ENCODE data around the gene ANGPTL2.

The ANGPTL2 gene

GRCh38 chr9:127086771-127087170 lies 35.7 kb downstream of the ANGPTL2 start:
- no peak for DNase-seq
- in situ Hi-C loops (cut with HindIII; ENCODE audit: low pct_ligation_motif_present, low pct_unique_long_range_greater_than_20kb, low sequenced_read_pairs): no loop called here

DNA sequence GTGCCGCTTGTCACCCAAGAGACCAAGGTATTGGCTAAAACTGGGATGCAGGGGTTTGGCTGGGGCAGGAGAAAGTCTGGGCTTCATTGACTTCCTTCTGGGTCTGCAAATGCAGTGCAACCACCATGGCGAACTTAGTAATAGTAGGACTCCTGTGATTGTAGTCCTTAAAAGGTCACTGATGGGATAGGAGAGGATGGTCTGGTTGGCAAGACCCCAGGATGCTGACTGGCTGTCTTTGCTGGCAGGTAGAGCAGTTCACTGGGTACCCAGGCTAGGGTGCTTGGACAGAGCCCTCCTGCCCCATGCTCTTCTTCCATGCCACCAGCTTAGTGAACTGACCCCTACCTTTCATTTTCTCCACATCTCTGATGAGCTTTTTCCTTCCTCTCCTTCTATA lies 37.2 kb downstream of the ANGPTL2 start:
- in situ Hi-C loops (cut with HindIII; ENCODE audit: low pct_ligation_motif_present, low pct_unique_long_range_greater_than_20kb, low sequenced_read_pairs): no loop called here

GRCh38 chr9:127084076-127085039 lies 38.1 kb downstream of the ANGPTL2 start:
- in situ Hi-C loops (cut with HindIII; ENCODE audit: low pct_ligation_motif_present, low pct_unique_long_range_greater_than_20kb, low sequenced_read_pairs): no loop called here
- DNase-seq: no peak

More for the DNA sequence above, 37.2 kb downstream of the ANGPTL2 start:
- DNase-seq: no peak

- in situ Hi-C loops (cut with HindIII; ENCODE audit: low pct_ligation_motif_present, low pct_unique_long_range_greater_than_20kb, low sequenced_read_pairs): no loop called here
Observed at GRCh38 chr9:127083138-127083980, 39.1 kb downstream of the ANGPTL2 start.

DNA sequence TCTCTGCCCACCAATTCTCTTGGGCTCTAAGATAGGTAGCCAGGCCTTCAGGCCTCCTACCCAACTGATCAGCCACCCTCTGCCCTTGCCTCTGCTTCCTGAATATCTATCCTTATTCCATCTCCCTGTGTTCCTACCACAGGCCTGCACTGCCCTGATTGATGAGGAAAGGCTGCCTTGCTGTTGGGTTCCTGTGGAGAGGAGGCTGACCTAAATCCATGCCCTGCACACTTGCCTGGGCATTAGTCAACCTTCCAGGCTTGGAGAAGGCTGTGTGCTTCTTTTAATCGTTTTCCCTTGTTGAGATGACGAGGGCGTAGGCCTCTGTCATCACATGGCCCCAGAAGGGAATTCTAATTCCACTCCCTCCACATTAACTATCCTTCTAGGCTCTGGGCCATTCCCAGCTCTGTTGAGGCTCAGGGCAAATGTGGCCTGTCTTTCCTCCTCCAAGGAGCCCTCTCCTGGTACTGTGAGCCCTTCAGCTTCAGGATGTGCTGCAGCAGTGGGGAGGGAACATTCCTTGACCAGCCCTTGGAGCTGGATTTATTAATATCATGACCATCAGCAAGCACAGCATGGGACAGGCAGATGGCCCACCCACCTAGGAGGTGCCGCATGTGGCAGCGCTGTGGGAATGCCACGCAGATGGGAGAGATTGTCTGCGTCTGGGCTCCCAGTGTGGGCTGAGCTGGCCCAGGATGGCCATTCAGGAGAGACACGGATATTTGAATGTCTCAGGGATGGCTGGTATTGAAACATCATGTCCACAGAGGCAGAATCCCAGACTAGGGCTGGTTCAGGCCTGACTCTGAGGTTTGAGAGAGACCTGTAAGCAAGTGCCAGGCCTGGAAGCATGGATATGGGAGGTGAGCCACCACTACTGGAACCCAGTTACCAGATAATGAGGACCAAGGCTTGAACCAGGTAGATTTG lies 40.9 kb downstream of the ANGPTL2 start:
- no peak for DNase-seq
- in situ Hi-C loops (cut with HindIII; ENCODE audit: low pct_ligation_motif_present, low pct_unique_long_range_greater_than_20kb, low sequenced_read_pairs): no loop called here

More at GRCh38 chr9:127083138-127083980, 39.1 kb downstream of the ANGPTL2 start:
- DNase-seq: no peak

- in situ Hi-C loops (cut with HindIII; ENCODE audit: low pct_ligation_motif_present, low pct_unique_long_range_greater_than_20kb, low sequenced_read_pairs): no loop called here
- no peak for DNase-seq
Observed at GRCh38 chr9:127079446-127080140, 42.8 kb downstream of the ANGPTL2 start.

GRCh38 chr9:127078988-127079387 lies 43.4 kb downstream of the ANGPTL2 start:
- in situ Hi-C loops (cut with HindIII; ENCODE audit: low pct_ligation_motif_present, low pct_unique_long_range_greater_than_20kb, low sequenced_read_pairs): no loop called here
- DNase-seq: no peak

DNA sequence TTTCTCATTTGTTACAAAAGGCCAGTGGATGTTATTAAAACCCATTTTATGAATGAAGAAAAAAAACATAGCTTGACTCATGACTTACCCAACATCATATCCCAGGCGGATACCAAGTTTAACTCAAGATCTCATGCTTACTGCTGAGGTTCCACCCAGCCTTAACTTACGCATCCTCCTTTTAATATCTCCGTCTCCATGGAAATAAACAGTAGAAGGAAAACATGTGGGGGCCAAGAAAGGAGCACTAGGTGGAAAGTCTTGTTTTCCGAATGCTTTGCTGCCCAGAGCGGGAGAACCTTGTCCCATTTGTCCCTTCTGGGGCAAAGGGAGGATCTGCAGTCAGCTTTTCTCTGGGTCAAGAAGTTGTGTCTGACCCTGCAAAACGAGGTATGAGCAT lies 44.1 kb downstream of the ANGPTL2 start:
- DNase-seq: no peak

GRCh38 chr9:127077644-127077946 lies 44.8 kb downstream of the ANGPTL2 start:
- DNase-seq: no peak
- in situ Hi-C loops (cut with HindIII; ENCODE audit: low pct_ligation_motif_present, low pct_unique_long_range_greater_than_20kb, low sequenced_read_pairs): no loop called here

More for the DNA sequence above, 44.1 kb downstream of the ANGPTL2 start:
- in situ Hi-C loops (cut with HindIII; ENCODE audit: low pct_ligation_motif_present, low pct_unique_long_range_greater_than_20kb, low sequenced_read_pairs): no loop called here

DNA sequence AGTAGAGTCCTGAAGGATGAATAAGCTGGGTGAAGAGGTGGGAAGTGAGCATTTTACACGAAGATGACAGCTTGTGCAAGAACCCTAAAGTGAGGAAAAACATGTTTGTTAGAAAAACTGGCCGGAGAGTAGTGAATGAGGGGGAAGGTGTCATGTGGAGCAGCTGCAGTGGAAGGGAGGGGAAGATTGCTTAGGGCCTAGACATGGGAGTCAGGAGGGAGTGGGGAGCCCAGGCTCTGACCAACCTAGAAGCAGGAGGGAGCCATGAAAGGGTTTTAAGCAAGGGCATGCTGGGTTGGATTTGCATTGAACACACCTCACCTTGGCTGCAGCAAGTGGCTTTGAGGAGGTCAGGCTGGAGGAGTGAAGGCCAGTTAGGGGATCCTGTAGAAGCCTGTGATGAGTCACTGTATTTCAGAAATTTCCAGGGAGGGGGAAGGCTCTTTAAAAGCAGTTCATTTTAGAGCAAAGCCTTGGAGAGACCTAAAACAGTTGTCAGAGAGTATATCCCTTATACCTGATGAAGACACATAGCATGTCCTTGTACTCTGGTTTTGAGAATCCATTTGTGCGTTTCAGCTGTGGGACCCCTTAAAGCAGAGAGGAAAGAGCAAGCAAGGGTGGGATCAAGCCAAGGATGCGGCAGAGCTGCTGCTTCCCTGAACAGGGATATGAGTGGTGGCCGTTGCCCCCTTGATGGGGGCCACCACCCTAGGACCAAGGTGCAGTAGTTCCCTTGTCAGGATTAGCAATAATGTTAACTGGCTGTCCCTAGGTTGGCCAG lies 45.4 kb downstream of the ANGPTL2 start:
- no peak for DNase-seq
- in situ Hi-C loops (cut with HindIII; ENCODE audit: low pct_ligation_motif_present, low pct_unique_long_range_greater_than_20kb, low sequenced_read_pairs): no loop called here

DNA sequence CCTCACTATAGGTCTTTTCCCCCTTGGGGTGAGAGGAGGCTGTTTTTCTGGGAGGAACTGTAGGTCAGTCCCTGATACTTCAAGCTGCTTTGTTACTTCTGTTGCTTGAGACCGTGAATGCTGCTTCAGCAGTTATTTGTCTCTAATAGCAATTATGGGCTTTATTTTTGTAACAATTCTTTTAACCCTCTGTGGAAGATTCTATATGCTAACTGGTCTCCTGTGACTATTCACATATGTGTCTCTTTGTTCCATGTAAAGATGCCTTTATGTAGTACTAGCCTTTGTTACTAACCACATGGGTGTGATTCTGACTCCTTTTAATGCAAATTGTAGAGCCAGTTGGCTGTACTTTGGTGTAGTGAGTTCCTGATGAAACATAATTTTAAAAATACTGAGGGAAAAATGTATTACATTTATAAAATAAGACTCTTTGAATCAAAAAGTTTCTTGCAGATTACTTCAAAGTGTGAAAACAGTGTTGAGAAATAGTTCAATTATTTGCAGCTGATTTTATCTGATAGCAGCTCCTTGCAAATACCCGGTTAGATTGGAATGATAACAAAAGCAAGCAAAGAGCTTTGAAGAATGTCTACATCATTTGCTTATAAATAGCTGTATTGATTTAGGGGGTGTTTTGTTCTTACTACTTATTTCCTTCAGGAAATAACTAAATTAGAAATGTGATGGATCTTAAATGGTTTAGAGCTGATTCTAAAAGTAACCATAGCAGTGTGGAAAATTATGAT lies 46.6 kb downstream of the ANGPTL2 start:
- in situ Hi-C loops (cut with HindIII; ENCODE audit: low pct_ligation_motif_present, low pct_unique_long_range_greater_than_20kb, low sequenced_read_pairs): no loop called here
- no peak for DNase-seq

GRCh38 chr9:127074561-127075548 lies 47.6 kb downstream of the ANGPTL2 start:
- in situ Hi-C loops (cut with HindIII; ENCODE audit: low pct_ligation_motif_present, low pct_unique_long_range_greater_than_20kb, low sequenced_read_pairs): no loop called here
- no peak for DNase-seq

DNA sequence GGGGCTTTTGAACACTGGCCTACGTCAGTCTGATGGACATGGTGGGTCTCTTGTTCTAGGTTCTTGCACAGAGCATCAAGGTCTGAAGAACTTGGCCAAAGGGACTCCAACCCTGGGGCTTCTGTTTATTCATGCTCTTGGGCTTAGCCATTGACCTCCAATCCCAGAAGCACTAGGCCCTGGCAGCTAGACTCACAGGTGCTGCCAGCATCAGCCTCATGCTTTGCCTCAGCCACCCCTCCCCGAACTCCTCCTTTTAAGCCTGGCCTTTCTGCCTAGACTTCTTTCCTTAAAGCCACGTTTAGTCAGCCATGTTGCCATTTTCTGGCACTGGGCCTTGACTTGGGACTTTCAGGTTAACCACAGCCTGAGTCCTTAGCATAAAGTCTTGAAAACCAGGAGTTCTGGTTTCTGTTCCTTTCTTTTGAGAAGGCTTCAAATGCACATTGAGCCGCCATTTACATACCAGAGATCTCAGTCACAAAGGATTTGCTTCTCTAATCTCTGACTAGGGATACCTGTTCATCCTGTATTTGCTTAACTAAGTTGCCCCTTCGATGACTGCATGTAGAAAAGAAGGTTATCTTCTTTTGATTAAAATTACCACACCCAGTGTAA lies 54.7 kb downstream of the ANGPTL2 start:
- DNase-seq: no peak
- in situ Hi-C loops (cut with HindIII; ENCODE audit: low pct_ligation_motif_present, low pct_unique_long_range_greater_than_20kb, low sequenced_read_pairs): no loop called here

GRCh38 chr9:127066851-127067136 lies 55.6 kb downstream of the ANGPTL2 start:
- in situ Hi-C loops (cut with HindIII; ENCODE audit: low pct_ligation_motif_present, low pct_unique_long_range_greater_than_20kb, low sequenced_read_pairs): no loop called here
- DNase-seq: no peak

DNA sequence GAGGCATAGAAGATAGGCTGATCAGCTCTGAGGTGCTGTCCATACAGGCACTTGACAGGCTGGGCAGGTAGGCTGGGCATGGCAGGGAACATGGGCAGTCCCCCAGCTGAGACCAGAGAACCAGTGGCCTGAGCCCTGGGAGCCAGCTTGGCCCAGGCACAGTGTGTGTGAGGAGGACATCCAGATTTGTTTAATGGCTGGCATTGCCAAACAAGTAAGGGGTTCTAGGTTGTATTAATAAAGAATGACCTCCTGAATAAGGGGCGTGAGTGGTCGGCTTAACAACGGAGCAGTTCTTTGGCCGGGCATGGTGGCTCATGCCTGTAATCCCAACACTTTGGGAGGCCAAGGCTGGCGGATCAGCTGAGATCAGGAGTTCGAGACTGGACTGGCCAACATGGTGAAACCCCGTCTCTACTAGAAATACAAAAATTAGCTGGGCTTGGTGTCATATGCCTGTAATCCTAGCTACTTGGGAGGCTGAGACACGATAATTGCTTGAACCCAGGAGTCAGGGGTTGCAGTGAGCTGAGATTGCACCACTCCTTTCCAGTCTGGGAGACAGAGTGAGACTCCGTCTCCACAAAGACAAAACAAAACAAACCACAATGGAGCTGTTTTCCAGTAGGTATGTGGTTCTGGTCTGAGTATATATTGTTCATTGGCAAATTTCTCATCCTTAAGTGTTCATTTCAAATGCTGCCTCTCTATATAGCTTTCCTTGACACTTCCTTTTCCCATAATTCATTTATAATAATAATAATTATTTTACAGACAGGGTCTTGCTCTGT lies 56.2 kb downstream of the ANGPTL2 start:
- in situ Hi-C loops (cut with HindIII; ENCODE audit: low pct_ligation_motif_present, low pct_unique_long_range_greater_than_20kb, low sequenced_read_pairs): no loop called here
- no peak for DNase-seq

Data from ACHN (cell line).